Amygdala (tissue), 56 donors: ENCODE results near the gene GGACT.

Experiments used
- DNase-seq, 56 donors: peaks; one replicate each; lab custom pipeline; 2025; lab: John Stamatoyannopoulos, UW

Gene GGACT

DNA sequence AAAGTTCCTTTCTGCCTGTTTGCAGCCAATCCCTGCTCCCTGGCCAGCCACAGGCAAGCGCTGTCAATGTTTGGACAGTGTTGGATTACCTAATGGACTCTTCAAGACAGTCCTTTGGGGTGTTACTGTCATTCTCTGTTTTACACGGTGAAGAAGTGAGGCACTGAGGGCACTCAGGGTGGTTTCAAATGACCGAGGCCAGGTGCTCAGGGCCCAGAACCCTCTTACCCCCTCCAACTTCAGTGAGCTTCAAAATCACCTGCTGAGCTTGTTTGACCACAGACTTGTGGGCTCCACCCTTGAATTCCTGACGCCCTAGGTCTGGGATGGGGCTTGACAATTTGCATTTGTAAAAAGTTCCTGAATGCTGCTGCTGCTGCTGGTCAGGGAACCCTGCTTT is 97.9 kb downstream of the GGACT start:
- DNase-seq, result no peak

DNA sequence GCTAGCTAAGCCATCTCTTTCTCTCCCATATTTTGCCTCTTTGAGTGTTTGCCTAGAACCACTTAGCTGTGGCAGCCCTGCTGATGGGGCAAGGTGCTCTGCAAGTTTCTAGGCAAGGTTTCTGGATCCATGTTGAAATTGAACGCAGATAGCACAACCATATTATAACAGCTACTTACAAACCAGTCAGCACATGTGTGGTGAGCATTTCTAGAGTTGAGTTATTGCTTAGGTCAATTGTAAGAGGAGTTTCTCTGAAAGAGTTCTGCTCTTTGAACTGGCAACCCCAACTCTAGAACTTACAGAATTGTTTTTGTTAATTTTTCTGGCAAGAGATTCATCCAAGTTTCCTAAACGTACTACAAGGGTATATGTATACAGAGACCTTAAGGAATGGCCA is 103.3 kb downstream of the GGACT start:
- DNase-seq, result no peak

DNA sequence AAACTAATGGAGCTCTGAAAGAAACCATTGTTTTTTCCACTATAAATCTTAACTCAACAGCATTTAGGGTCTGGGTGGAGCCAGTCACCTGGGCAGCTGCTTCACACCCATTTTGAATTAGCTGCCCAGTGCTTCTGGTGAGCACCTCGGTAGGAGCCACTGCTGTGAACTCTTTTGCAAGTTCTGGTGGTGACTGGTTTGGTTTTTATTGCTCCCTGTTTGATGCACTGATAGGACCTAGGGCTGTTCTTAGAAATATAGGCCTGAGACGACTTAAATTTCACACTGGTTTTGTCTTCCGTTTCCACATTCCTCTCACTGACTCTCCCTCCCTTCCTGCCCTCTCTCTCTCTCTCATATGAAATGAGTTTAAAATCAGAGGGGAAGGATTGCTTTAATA is 103.9 kb downstream of the GGACT start:
- DNase-seq, result no peak

DNA sequence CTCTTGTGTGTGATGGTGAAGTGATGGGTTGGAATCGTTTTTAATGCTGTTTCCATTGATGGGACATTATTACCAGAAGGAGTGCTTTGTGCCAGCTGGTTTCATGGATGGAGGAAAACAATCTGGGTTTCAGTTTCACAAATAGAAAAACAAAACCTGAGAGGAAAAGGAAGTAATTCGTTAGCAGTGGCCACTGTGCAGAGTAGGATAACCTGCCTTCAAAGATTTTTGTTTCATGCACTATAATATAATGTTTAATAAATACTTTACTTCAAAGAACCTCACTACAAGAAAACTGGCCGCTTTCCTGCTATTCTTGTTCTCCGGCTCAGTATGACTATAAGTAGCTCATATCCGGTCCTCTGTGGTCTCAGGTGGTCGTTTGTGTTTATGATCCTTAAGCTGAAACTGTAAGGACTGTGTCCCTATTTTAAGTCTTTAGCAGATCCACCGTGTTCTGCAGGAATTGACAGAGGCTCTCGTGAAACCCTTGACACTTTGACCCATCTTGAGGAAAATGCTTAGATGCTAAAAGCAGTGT is 104.7 kb downstream of the GGACT start:
- no peak for DNase-seq

DNA sequence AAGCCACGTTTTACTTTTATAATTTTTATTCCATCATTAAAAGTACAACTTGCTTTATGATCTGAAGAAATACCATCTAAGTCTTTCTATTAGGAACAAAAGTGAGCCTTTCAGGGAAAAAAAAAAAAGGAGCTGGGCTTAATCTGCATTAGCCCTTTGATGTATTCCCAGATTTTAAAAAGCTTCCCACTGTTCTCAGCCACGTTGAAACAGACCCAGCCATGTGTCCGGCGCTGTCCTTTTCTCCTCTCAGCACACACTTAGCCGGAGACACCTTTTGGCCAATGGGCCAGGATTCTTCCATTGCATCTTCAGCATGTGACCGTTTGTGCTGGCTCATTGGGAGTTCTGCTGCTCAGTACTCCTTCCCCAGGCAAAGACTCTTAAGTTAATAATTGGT is 105.5 kb downstream of the GGACT start:
- DNase-seq, result no peak

DNA sequence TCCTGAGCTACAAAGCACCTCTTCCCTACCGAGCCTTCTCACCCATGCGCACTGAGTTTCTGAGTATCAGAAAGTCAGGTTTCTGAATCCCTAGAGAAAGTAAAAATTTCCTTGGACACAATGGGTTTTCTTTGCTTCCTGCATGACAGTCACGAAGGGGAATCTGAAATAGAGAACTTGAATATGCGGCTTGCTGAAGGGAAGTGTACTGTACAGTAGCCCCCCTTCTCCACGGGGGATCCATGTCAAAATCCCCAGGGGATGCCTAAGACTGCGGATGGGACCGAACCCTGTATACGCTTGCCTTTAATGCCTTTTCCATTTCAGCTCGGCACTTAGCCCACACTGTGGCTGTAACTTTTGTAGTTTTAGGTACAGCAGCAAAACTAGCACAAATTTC is 107.9 kb downstream of the GGACT start:
- DNase-seq, result no peak
